Right lobe of liver (tissue), 6 donors: ENCODE data around the gene POLR3H. TPM values are rescaled to one million over a fixed set of nuclear protein-coding genes. Genes with fewer than 3 reads are reported as not detected.

Experiments
- ATAC-seq, 4 donors: fragments of 200-7000 bp; cut with Tn5 transposase; one replicate each; pipeline ENCODE4 v1.9.1; 2020; ENCODE audit warnings: mild to moderate bottlenecking in 4 of 4, moderate library complexity in 4 of 4
- DNase-seq, 3 donors: peaks; one replicate each; pipeline ENCODE4 v3.0.0-alpha.2; 2020
- H3K27ac ChIP-seq, 3 donors: fragments of 200-600 bp; one replicate each; pipeline ENCODE4 v1.8.0; 2022
- H3K27me3 ChIP-seq, 2 donors: fragments of 200-600 bp; one replicate each; pipeline ENCODE4 v1.8.0; 2022
- H3K36me3 ChIP-seq, 4 donors: fragments of 200-600 bp; sonication (generic) in 1 of 4; one replicate each; pipeline versions ENCODE4 v1.5.1 to v1.8.0; 2017 to 2022; ENCODE audit warnings: control low read depth in 1 of 4
- H3K4me1 ChIP-seq, 4 donors: fragments of 200-600 bp; sonication (generic) in 1 of 4; one replicate each; pipeline versions ENCODE4 v1.5.1 to v1.8.0; 2017 to 2022; ENCODE audit warnings: control low read depth in 1 of 4
- H3K4me3 ChIP-seq, 3 donors: fragments of 200-600 bp; one replicate each; pipeline ENCODE4 v1.8.0; 2022
- H3K9me3 ChIP-seq, 4 donors: fragments of 200-600 bp; sonication (generic) in 1 of 4; one replicate each; pipeline versions ENCODE4 v1.5.1 to v1.8.0; 2017 to 2022; ENCODE audit warnings: control low read depth in 1 of 4
- CTCF ChIP-seq, 4 donors: fragments of 200-600 bp in 3 of 4; fragments of 450-650 bp in 1 of 4; IDR thresholded peaks; one replicate each; pipeline versions ENCODE4 v1.5.1 to v1.8.0; 2016 to 2022; ENCODE audit warnings: antibody characterized with exemption in 4 of 4, mild to moderate bottlenecking in 2 of 4
- POLR2A ChIP-seq: fragments of 450-650 bp; IDR thresholded peaks from one replicate; pipeline ENCODE4 v1.6.1; 2017; ENCODE audit warnings: antibody characterized with exemption, mild to moderate bottlenecking
- WGBS: methylation state at CpG from one replicate; pipeline ENCODE4 v1.1.6; 2018; ENCODE audit warnings: low coverage, low lambda C conversion rate; ENCODE audit not compliant: insufficient coverage; ENCODE audit errors: missing lambda C conversion rate; 5-methylcytosine and 5-hydroxymethylcytosine counted together
- intact Hi-C, 2 donors: fragments of 100-400 bp; cut with DNase I; formaldehyde crosslinking; loops; one replicate each; pipeline versions ENCODE4 v1.11.2 to v1.14.1; 2022
- total RNA-seq, 6 experiments: library from RNA; depleted of rRNA in 2 of 6; stranded (reverse); fragments of >200 nt in 2 of 6; fragmentation: NEBNext Ultra II Directional in 3 of 6; extraction: Animal tissue kit (Norgen Biotek cat#: 25700) in 3 of 6; gene quantifications; one replicate each; pipeline versions ENCODE4 v1.1.0 to v1.2.4, GENCODE V29; 2016 to 2023
- donor health status: DM: no; HTN: yes; CAD: no.
- donor health status: DM: no; HTN: no; CAD: no.
- donor health status: DM: no; HTN: no; CAD: no.
- donor health status: DM: no; HTN: yes; CAD: no.
- donor health status: DM: no; HTN: yes; CAD: no.

The POLR3H gene
- total RNA-seq, 6 experiments from 2014 or later, result 9.5 to 23.0 (median 18.0) TPM

GRCh38 chr22:41498303-41498835 lies 45.9 kb downstream of the POLR3H start:
- peaks cover 0 to 27% (median 5%) of the 10 kb centered on the region in 4 donors for H3K4me1 ChIP-seq
- no peak overlapping the region for H3K4me3 ChIP-seq
- H3K27me3 ChIP-seq, result no peaks in the 10 kb centered on the region
- H3K36me3 ChIP-seq, result peaks cover 0 to 28% (median 14%) of the 10 kb centered on the region in 4 donors
- ATAC-seq, result no peak
- H3K9me3 ChIP-seq, result no peaks in the 10 kb centered on the region
- no peak for TF ChIP-seq POLR2A
- TF ChIP-seq CTCF (IDR thresholded peaks at IDR 0.05), result no peak
- DNase-seq, result no peak
- WGBS, result no CpG with 5 or more reads among the region's 6 CpGs
- intact Hi-C loops, result no loop called here
- no peak overlapping the region for H3K27ac ChIP-seq

- DNase-seq, result no peak
- no peak for ATAC-seq
- WGBS, result 73% methylated on average over 4 of the region's 5 CpGs
- TF ChIP-seq POLR2A (no peak), CTCF (IDR thresholded peaks at IDR 0.05) (no peak)
- H3K27me3 ChIP-seq, result no peaks in the 10 kb centered on the region
- no peak overlapping the region for H3K27ac ChIP-seq
- H3K4me3 ChIP-seq, result no peak overlapping the region
- no peaks in the 10 kb centered on the region for H3K36me3 ChIP-seq
- no peaks in the 10 kb centered on the region for H3K9me3 ChIP-seq
- intact Hi-C loops, result no loop called here
- peaks cover 0 to 23% (median 5%) of the 10 kb centered on the region in 4 donors for H3K4me1 ChIP-seq
Measured at GRCh38 chr22:41491374-41492100, 52.7 kb downstream of the POLR3H start.

- no peak overlapping the region for H3K27ac ChIP-seq
- no peak for ATAC-seq
- WGBS, result 100% methylated on average over 2 of the region's 3 CpGs
Measured at GRCh38 chr22:41488596-41489385, 55.5 kb downstream of the POLR3H start.

GRCh38 chr22:41488076-41488475 lies 56.2 kb downstream of the POLR3H start:
- Histone ChIP-seq H3K4me1 (peaks cover 0 to 30% (median 5%) of the 10 kb centered on the region in 4 donors), H3K36me3 (no peaks in the 10 kb centered on the region), H3K9me3 (no peaks in the 10 kb centered on the region), H3K27me3 (no peaks in the 10 kb centered on the region), H3K4me3 (no peak overlapping the region), H3K27ac (no peak overlapping the region)
- no peak for TF ChIP-seq POLR2A
- TF ChIP-seq CTCF (IDR thresholded peaks at IDR 0.05), result no peak
- no peak for DNase-seq
- intact Hi-C loops, result no loop called here
- WGBS, result 90% methylated on average over 3 of the region's 4 CpGs
- ATAC-seq, result no peak

More at GRCh38 chr22:41488596-41489385, 55.5 kb downstream of the POLR3H start:
- H3K4me3 ChIP-seq, result no peak overlapping the region
- TF ChIP-seq POLR2A (no peak), CTCF (IDR thresholded peaks at IDR 0.05) (no peak)
- no peaks in the 10 kb centered on the region for H3K27me3 ChIP-seq
- no peaks in the 10 kb centered on the region for H3K9me3 ChIP-seq
- intact Hi-C loops, result no loop called here
- peaks cover 0 to 29% (median 5%) of the 10 kb centered on the region in 4 donors for H3K4me1 ChIP-seq
- no peak for DNase-seq
- no peaks in the 10 kb centered on the region for H3K36me3 ChIP-seq
